SK-N-SH (cell line): ENCODE results near the gene RPS15A.
"Not testable (repeated sequence)": the region's sequence is repeated elsewhere in the genome, so short reads cannot be mapped to it uniquely, and the experiment has no call there.

Source experiments
- CHD2 ChIP-seq: fragments of 150-350 bp; IDR thresholded peaks from 2 replicates; pipeline ENCODE4 v1.6.1; 2018; ENCODE audit warnings: low read length; ENCODE audit not compliant: partially characterized antibody
- MXI1 ChIP-seq: IDR thresholded peaks from 2 replicates; pipeline ENCODE4 v1.6.1; 2012; ENCODE audit warnings: mild to moderate bottlenecking, low read depth, low read length, improper control_type of control experiment
- NFIC ChIP-seq: IDR thresholded peaks from 2 replicates; pipeline ENCODE4 v1.4.0; 2012; ENCODE audit warnings: borderline replicate concordance
- RAD21 ChIP-seq: IDR thresholded peaks from 2 replicates; pipeline ENCODE4 v1.6.1; 2012; ENCODE audit warnings: mild to moderate bottlenecking, low read length
- RCOR1 ChIP-seq: fragments of 150-350 bp; IDR thresholded peaks from 2 replicates; pipeline ENCODE4 v1.6.1; 2017; ENCODE audit warnings: antibody characterized with exemption, low read length
- SIN3A ChIP-seq: IDR thresholded peaks from 2 replicates; pipeline ENCODE4 v1.6.1; 2012; ENCODE audit warnings: low read depth, mild to moderate bottlenecking, low read length, moderate library complexity, borderline replicate concordance
- TAF1 ChIP-seq: IDR thresholded peaks from 2 replicates; pipeline ENCODE4 v1.6.1; 2012; ENCODE audit warnings: low read depth, mild to moderate bottlenecking, low read length, moderate library complexity, borderline replicate concordance
- TEAD4 ChIP-seq: IDR thresholded peaks from 2 replicates; pipeline ENCODE4 v1.4.0; 2012; ENCODE audit warnings: mild to moderate bottlenecking, borderline replicate concordance; ENCODE audit not compliant: insufficient read depth
- USF2 ChIP-seq: fragments of 150-350 bp; IDR thresholded peaks from 2 replicates; pipeline ENCODE4 v1.6.1; 2017; ENCODE audit warnings: antibody characterized with exemption, low read length, low read depth, borderline replicate concordance
- YY1 ChIP-seq: IDR thresholded peaks from 2 replicates; pipeline ENCODE4 v1.4.0; 2012; ENCODE audit warnings: low read depth, mild to moderate bottlenecking
- ZBTB33 ChIP-seq: IDR thresholded peaks from 2 replicates; pipeline ENCODE4 v1.4.0; 2012; ENCODE audit warnings: low read depth, borderline replicate concordance
- TF ChIP-seq, protein P1 (sequence below): fragments of 200-600 bp; sonication (generic); IDR thresholded peaks from 2 replicates; pipeline ENCODE4 v1.6.1; 2017; ENCODE audit warnings: antibody characterized with exemption, mild to moderate bottlenecking, moderate library complexity

DNA sequence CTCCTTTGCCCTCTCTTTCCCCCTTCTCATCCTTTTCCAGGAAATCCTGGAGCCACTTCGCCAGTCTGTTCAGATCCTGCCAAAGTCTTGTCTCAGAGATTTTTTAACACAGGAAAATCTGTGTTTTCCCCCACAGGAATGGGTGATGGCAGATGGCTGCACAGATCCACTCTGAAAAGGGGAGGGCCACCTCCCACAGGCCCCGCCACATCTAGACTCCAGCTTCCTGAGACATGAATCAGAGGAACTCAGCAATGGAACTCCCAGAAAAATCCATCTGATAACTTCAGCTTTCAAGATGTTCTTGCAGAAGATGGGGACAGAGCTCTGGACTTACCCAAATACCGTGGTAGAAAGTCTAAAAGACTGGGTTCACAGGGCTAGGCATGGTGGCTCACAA is 50.1 kb downstream of the RPS15A start:
- TF ChIP-seq RCOR1, NFIC, USF2, SIN3A, CHD2, TEAD4, YY1, RAD21, MXI1, TAF1, ZBTB33: not testable (repeated sequence)
- TF ChIP-seq, protein P1, sequence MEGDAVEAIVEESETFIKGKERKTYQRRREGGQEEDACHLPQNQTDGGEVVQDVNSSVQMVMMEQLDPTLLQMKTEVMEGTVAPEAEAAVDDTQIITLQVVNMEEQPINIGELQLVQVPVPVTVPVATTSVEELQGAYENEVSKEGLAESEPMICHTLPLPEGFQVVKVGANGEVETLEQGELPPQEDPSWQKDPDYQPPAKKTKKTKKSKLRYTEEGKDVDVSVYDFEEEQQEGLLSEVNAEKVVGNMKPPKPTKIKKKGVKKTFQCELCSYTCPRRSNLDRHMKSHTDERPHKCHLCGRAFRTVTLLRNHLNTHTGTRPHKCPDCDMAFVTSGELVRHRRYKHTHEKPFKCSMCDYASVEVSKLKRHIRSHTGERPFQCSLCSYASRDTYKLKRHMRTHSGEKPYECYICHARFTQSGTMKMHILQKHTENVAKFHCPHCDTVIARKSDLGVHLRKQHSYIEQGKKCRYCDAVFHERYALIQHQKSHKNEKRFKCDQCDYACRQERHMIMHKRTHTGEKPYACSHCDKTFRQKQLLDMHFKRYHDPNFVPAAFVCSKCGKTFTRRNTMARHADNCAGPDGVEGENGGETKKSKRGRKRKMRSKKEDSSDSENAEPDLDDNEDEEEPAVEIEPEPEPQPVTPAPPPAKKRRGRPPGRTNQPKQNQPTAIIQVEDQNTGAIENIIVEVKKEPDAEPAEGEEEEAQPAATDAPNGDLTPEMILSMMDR: not testable (repeated sequence)
